Kidney epithelial cell (primary cell): ENCODE measurements around the gene TAC4. TPM values are rescaled to one million over a fixed set of nuclear protein-coding genes. Genes with fewer than 3 reads are reported as not detected.

Experiments
- total RNA-seq: library from RNA; depleted of rRNA; stranded (reverse); fragments of >200 nt; gene quantifications from 2 replicates; pipeline ENCODE4 v1.2.3, GENCODE V29; 2015

TAC4 gene
- total RNA-seq, 1 donor from 2014 or later = not detected

Other genes starting within 250 kb of the TAC4 start
- 43.1 and 43.6 TPM in 2 replicates for gene SPOP, start 170.0 kb downstream of the TAC4 start, total RNA-seq
- 116 and 122 TPM in 2 replicates for gene SLC35B1, start 140.1 kb downstream of the TAC4 start, total RNA-seq
- gene FAM117A, start 83.9 kb downstream of the TAC4 start, total RNA-seq = 10.5 and 12.3 TPM in 2 replicates
- 30.5 TPM in 2 replicates for gene KAT7, start 59.4 kb downstream of the TAC4 start, total RNA-seq
- gene DLX4, start 121.1 kb upstream of the TAC4 start, total RNA-seq = 0.21 and 0.50 TPM in 2 replicates
- gene DLX3, start 147.2 kb upstream of the TAC4 start, total RNA-seq = 0.04 and 0.55 TPM in 2 replicates
- 1,029 and 1,224 TPM in 2 replicates for gene ITGA3, start 208.0 kb upstream of the TAC4 start, total RNA-seq
- 12.7 and 14.5 TPM in 2 replicates for gene PDK2, start 247.3 kb upstream of the TAC4 start, total RNA-seq